HL-60 (cell line): ENCODE data around the gene REC114.

Experiments
- DNase-seq, 2 experiments: peaks; one replicate each; pipeline ENCODE4 v3.0.0-alpha.2; 2010 to 2020; ENCODE audit warnings: low read depth in 1 of 2, low spot score in 1 of 2
- H3K27ac ChIP-seq: fragments of 250-450 bp; sonication (Bioruptor Pico); replicated peaks from 2 replicates; pipeline ENCODE4 v1.5.1; 2020; ENCODE audit warnings: mild to moderate bottlenecking, moderate library complexity
- H3K27me3 ChIP-seq: fragments of 250-450 bp; sonication (Bioruptor Pico); 2 replicates; pipeline ENCODE4 v1.5.1; 2021; ENCODE audit warnings: mild to moderate bottlenecking, moderate library complexity; ENCODE audit not compliant: insufficient read depth, poor library complexity, severe bottlenecking
- H3K4me3 ChIP-seq: replicated peaks from 2 replicates; pipeline ENCODE4 v1.5.1; 2011; ENCODE audit warnings: mild to moderate bottlenecking, control low read depth, low read length; ENCODE audit not compliant: insufficient read depth
- GABPA ChIP-seq: IDR thresholded peaks from 2 replicates; pipeline ENCODE4 v1.6.1; 2012; ENCODE audit warnings: low read depth
- POLR2AphosphoS5 ChIP-seq: IDR thresholded peaks from 2 replicates; pipeline ENCODE4 v1.6.1; 2012; ENCODE audit warnings: low read depth
- SPI1 ChIP-seq: IDR thresholded peaks from 2 replicates; pipeline ENCODE4 v1.6.1; 2012; ENCODE audit warnings: low read depth, mild to moderate bottlenecking, borderline replicate concordance
- TF ChIP-seq, protein P1 (sequence below): IDR thresholded peaks from one replicate; pipeline ENCODE4 v1.5.1; 2011; ENCODE audit warnings: low read length, control low read depth, inconsistent platforms; ENCODE audit not compliant: insufficient read depth
- TF ChIP-seq, protein P2 (sequence below): IDR thresholded peaks from 2 replicates; pipeline ENCODE4 v1.6.1; 2012; ENCODE audit warnings: low read depth; ENCODE audit not compliant: insufficient replicate concordance

Gene REC114

DNA sequence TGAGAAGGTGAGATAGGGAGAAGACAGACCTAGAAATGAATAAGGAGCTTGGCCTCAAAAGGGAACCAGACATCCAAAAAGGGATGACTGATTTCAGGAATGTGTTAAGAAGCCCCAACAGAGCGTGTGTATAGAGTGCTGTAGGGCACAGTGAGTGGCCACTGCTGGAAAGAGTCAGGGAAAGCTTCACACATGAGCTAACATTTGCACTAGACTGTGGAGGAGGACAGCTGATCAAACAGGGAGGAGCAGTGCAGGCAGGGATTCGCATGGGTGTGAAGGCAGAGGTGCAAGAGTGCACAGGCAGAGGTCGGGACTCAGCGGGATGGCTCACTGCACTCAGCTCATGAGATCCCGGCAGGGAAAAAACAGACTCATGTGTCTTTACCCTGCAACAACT, 128.4 kb downstream of the REC114 start:
- no peak for DNase-seq
- H3K27ac ChIP-seq = no peak overlapping the region
- no peaks in the 10 kb centered on the region for H3K27me3 ChIP-seq

DNA sequence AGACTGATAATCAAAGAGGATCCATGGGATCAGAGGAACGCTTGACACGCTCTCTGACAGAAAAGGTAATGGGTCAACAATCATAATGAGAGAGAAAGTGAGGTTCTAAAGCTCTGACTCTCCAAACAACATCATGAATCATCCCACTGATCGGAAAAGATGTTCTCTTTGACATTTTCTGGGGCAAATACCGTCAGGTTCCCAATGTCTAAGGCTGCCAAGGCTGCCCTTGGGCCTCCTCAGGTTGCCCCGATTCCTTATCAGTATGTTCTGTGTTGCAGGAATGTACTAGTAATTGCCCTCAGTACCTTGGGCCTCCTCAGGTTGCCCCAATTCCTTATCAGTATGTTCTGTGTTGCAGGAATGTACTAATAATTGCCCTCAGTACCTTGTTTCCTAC, 129.3 kb downstream of the REC114 start:
- DNase-seq = no peak
- TF ChIP-seq SPI1 = no peak
- H3K27me3 ChIP-seq = no peaks in the 10 kb centered on the region
- no peak overlapping the region for H3K27ac ChIP-seq
- H3K4me3 ChIP-seq = no peak overlapping the region

More for the DNA sequence above, 128.4 kb downstream of the REC114 start:
- TF ChIP-seq, protein P1, sequence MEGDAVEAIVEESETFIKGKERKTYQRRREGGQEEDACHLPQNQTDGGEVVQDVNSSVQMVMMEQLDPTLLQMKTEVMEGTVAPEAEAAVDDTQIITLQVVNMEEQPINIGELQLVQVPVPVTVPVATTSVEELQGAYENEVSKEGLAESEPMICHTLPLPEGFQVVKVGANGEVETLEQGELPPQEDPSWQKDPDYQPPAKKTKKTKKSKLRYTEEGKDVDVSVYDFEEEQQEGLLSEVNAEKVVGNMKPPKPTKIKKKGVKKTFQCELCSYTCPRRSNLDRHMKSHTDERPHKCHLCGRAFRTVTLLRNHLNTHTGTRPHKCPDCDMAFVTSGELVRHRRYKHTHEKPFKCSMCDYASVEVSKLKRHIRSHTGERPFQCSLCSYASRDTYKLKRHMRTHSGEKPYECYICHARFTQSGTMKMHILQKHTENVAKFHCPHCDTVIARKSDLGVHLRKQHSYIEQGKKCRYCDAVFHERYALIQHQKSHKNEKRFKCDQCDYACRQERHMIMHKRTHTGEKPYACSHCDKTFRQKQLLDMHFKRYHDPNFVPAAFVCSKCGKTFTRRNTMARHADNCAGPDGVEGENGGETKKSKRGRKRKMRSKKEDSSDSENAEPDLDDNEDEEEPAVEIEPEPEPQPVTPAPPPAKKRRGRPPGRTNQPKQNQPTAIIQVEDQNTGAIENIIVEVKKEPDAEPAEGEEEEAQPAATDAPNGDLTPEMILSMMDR = no peak
- TF ChIP-seq GABPA (no peak), SPI1 (no peak), POLR2AphosphoS5 (no peak)
- TF ChIP-seq, protein P2, sequence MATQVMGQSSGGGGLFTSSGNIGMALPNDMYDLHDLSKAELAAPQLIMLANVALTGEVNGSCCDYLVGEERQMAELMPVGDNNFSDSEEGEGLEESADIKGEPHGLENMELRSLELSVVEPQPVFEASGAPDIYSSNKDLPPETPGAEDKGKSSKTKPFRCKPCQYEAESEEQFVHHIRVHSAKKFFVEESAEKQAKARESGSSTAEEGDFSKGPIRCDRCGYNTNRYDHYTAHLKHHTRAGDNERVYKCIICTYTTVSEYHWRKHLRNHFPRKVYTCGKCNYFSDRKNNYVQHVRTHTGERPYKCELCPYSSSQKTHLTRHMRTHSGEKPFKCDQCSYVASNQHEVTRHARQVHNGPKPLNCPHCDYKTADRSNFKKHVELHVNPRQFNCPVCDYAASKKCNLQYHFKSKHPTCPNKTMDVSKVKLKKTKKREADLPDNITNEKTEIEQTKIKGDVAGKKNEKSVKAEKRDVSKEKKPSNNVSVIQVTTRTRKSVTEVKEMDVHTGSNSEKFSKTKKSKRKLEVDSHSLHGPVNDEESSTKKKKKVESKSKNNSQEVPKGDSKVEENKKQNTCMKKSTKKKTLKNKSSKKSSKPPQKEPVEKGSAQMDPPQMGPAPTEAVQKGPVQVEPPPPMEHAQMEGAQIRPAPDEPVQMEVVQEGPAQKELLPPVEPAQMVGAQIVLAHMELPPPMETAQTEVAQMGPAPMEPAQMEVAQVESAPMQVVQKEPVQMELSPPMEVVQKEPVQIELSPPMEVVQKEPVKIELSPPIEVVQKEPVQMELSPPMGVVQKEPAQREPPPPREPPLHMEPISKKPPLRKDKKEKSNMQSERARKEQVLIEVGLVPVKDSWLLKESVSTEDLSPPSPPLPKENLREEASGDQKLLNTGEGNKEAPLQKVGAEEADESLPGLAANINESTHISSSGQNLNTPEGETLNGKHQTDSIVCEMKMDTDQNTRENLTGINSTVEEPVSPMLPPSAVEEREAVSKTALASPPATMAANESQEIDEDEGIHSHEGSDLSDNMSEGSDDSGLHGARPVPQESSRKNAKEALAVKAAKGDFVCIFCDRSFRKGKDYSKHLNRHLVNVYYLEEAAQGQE = no peak
- H3K4me3 ChIP-seq = no peak overlapping the region

DNA sequence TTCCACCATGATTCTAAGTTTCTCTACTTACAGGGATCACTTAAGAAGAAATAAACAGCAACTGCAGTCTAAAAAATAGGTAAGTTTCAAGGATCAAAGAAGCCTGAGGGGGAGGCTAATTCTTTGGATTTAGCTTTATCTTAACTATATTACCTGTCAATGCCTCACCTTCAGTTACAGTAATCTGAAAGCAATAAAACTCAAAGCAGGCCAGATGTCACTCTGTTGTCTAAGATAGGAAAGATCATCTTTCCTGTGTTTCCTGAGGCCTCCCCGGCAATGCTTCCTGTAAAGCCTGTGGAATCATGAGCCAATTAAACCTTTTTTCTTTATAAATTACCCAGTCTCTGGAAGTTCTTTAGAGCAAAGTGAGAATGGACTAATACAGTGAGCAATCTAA, 130.1 kb downstream of the REC114 start:
- H3K27ac ChIP-seq = no peak overlapping the region

DNA sequence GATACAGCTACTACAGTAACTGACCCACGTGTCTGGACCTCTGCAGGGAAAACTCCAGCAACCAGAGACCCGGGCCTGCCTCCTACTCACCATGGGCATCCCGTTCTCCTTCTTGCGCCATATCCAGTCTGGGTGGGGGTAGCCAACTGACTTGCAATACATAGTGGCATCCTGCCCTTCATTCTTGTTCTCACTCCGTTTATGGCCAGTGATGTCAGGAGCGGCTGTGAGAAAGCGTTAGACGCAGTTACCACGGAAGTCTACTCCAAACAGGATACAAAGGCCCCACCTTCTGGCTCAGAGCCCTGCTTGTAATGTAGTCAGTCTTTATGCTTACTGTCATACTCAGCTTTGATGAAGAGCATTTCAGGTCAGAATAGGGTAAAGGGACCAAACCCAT, 130.6 kb downstream of the REC114 start:
- H3K27me3 ChIP-seq = no peaks in the 10 kb centered on the region
- H3K4me3 ChIP-seq = no peak overlapping the region
- no peak overlapping the region for H3K27ac ChIP-seq
- no peak for DNase-seq
- TF ChIP-seq SPI1 (no peak), GABPA (no peak), POLR2AphosphoS5 (no peak)
- TF ChIP-seq, protein P2 = no peak
- TF ChIP-seq, protein P1 = no peak

More for the DNA sequence above, 130.1 kb downstream of the REC114 start:
- no peak for DNase-seq
- Histone ChIP-seq H3K27me3 (no peaks in the 10 kb centered on the region), H3K4me3 (no peak overlapping the region)
- TF ChIP-seq GABPA (no peak), POLR2AphosphoS5 (no peak), SPI1 (no peak)
- TF ChIP-seq, protein P2 = no peak
- TF ChIP-seq, protein P1 = no peak
